Hematopoietic multipotent progenitor cell treated with erythropoietin and hydrocortisone succinate and interleukin-3 and kit ligand, for 6 days (in vitro differentiated cells): ENCODE measurements around the gene ANXA9.

Source experiments
- DNase-seq: peaks from one replicate; pipeline ENCODE4 v3.0.0-alpha.2; 2015

ANXA9 gene

DNA sequence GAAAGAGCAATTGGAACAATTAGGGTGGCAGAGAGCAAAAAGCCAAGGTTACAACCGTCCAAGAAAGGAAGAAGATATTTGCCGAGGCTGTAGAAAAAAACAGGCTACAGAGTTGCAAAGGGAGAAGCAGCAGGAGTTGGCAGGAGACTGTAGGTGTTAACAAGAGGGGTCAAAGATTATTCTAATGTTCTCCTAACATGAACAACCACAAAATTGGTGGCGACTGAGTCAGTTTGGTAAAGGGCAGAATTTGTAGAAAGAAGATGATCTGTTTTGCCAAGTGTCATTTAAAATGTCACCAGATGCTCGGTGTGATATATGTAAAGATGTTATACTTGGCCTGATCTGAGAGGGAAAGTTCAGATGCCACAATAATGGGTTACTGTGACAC lies 25.8 kb downstream of the ANXA9 start:
- no peak for DNase-seq

DNA sequence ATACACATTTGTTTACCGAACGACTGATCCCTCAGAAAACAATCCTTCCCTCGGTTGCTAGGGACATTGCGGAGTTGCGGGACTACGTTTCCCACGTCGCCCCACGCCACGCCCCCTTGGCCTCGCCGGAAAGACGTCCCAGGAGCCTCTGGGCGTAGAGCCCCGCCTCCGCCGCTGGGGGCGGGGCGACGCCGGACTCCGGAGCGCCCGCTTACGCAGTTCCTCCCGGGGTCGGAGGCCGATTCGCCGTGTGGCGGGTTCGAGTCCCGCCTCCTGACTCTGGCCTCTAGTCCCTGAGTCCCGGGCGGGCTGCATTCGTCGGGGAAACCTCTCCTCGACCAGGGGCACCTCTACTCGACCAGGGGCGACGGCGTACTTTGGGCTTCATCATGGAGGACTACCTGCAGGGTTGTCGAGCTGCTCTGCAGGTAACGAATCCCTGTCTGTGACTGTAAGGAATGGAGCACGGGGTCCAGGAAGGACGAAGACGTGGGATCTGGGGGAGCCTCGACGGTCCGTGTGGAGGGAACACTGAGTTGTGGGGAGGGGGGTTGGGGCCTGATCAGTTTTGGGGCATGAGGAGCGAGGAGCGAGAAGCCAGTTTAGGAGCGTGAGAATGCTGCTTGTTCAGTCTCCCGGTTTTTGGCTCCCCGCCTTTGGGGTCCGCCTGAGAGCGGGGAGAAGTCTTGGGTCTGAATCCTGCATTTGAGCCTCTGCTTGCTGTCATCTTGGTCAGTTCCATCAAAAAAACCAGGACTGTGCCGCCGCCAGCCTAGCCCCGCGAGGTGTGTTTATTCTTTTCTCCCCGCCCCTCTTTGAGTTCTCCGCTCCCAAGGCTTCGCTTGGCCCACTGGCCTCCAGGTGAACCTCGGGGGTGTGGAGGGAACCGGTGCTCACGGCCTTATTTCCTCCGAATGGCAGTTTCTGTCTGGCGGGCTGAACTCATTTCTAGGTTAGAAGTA lies 26.4 kb downstream of the ANXA9 start, which contains the start of gene PRUNE1:
TSS of gene PRUNE1 (plus strand) at position 206 of the 962 bp plus-strand sequence. CDS start at position 390, 184 bp downstream.
- DNase-seq: peak; percentile 98

DNA sequence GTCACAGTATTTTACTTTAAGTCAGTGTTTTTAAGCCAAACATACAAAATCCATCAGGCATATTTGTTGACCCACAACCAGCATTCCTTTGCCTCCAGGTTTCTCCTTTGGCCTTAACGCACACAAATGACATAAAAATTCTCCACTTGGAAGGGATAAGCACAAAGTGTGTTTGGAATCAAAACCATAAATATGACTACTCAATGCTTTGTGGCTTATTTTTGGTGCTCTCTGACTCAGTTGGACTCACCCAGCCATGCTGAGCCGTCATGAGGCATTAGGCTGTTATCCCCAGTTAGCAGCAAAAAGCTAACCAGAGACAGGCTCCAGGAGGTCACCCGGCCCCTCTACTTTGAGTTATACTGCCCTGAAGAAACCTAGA lies 27.1 kb downstream of the ANXA9 start:
- DNase-seq: no peak

DNA sequence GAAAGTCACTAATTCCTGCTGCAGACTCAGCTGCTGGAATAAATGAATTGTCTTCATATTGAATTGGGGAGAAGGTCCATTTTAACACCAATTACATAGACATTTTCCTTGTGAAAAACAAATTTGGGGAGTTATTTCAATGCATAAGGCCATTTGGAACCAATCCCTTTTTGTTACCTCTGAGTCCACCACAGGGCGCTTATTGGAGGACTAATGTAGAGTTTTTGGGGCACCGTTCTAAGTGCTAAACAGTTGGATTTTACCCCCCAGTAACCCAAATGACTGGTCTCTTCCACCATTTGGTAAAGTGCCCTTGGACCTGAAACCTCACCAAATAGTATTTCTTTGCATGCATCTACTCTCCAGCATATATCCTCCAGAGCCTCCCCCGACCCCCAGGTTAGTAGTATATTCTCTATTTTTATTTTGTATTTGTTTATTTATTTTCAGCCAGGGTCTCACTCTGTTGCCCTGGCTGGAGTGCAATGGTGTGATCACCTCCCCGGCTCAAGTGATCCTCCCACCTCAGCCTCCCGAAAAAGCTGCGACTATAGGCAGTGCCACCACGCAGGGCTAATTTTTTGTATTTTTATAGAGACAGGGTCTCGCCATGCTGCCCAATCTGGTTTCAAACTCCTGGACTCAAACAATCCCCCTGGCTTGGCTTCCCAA lies 27.7 kb downstream of the ANXA9 start:
- DNase-seq: no peak

DNA sequence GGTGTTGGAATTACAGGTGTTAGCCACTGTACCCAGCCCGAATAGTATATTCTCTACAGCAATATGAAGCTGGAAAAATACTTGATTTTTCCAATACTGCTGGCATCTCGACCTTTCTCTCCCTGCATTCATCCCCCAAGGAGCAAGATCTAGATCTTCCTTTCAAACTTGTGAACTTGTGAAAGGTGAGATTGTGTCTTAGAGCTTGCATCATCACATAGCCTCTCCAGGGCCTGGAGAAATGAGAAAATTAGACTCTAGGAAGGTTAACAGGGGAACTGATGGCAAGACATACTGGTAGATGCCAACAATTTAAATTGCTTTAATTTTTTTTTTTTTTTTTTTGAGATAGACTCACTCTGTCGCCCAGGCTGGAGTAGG lies 28.2 kb downstream of the ANXA9 start:
- no peak for DNase-seq

DNA sequence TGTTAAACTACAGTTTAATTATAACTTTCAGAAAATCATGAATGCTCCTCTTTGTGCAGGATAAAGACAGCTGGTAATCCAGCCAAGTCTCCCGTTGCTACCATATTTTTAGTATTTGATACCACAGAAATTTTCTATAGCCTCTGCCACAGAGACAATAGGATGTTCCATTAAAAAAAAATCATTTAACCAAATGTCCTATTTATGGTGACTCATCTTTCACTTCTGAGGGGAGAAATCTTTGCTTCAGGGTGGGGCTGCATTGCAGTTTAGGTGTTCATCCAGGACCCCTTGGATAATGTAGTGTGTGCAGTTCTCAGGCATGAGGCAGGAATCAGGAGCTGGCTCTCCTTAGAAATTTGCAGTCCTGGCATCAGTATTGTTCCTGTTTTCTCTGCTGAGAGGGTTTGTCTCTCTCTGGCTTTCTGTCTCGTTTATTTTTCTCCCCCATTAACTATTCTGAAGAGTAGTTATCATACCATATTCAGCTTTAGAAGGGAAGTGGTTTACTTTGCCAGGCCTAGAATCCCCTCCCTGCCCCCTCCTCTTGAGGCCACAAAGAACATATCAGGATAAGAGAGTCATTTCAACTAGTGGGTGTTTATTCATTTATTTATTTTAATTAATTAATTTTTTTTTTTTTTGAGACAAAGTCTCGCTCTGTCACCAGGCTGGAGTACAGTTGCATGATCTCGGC lies 29.2 kb downstream of the ANXA9 start:
- peak; percentile 62 for DNase-seq

DNA sequence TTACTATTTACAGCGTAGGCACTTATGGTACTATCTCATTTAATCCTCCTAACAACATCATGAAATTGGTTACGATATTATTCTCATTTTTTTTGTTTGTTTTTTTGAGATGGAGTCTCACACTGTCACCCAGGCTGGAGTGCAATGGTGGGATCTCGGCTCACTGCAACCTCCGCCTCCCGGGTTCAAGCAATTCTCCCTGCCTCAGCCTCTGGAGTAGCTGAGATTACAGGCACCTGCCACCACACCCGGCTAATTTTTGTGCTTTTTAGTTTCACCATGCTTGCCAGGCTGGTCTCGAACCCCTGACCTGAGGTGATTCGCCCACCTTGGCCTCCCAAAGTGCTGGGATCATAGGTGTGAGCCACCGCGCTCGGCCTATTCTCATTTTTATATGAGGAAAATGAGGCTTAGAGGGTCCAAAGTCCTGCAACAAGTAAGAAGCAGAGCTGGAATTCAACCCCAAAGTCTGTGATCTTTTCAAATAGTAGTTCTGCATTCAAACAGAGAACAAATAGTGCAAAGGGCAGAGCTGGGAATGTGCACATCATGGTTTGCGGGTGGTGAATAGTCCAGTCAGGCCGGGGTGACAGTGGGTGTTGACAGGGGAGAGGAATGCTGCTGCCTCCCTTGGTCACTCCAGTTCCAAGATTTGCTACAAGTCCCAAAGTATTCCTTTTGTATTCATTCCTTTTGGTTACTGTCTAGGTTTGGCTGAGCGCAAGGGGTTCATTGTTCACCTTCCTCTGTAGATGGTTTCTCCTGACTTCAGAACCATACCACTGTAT lies 30.8 kb downstream of the ANXA9 start:
- DNase-seq: no peak

DNA sequence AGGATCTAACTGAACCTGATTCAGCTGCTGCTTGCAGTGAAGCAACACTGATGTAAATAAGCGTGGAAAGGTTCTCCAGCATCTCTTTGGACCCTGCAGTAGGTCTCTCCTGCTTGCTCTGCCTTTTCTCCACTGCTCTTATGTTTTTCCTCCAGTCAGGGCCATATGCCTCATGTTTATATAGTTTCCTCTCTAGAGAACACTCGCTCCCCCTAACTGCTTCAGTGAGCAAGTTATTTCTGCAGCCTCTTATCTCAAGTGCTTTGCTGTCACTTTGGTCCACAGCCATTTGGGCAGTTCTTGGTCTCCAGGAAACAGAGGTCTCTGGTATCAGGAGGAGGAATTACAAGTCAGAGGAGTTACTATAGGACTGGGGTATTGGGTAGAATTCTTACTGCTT lies 31.4 kb downstream of the ANXA9 start:
- peak; percentile 91 for DNase-seq

DNA sequence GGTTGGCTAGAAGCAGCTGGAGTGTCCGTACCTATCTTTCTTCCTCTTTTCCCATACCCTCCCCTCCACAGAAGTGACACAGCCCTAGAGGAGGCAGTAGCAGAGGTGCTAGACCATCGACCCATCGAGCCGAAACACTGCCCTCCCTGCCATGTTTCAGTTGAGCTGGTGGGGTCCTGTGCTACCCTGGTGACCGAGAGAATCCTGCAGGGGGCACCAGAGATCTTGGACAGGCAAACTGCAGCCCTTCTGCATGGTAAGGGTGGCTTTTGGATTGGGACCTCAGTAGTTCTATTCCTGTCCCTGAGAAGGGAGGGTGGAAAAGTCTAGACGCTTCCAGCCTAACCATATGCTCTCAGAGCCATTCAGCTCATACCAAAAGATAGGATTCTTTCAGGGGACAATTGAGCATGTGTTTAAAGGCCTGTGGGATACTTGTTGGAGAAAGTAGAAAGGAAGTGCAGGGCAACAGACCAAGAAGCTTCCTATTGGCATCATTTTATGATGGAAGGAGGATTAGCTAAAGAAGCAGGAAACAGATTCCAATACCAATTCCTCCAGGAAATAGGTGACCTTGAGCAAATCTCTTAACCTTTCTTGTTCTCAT lies 42.6 kb downstream of the ANXA9 start:
- peak; percentile 91 for DNase-seq

DNA sequence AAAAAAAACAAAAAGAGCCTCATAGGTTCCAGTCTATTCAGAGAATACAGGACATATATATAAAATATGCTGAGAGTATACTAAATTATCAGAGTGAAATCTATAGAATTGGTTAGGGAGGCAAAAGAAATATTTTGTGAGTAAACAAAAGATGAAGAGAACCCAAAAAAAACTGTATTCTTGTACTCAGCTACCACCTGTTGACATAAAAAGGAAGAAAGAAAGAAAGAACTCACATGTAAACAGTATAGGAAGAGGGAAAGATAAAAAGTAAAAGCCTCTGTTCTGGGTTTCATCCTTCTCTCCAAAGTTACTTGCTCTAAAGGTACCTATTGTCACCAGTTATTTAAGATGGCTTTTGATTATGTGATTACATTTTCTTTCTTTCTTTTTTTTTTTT lies 44.4 kb downstream of the ANXA9 start:
- no peak for DNase-seq

DNA sequence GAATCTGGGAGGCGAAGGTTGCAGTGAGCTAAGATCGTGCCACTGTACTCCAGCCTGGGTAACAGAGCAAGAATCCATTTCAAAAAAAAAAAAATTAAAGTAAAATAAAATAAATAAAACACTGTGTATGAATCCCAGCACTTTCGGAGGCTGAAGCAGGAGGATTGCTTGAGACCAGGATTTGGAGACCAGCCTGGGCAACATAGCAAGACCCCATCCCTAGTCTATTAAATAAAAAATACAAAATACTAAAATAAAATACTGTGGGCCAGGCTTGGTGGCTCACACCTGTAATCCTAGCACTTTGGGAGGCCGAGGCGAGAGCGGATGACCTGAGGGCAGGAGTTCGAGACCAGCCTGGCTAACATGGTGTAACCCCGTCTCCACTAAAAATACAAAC lies 50.1 kb downstream of the ANXA9 start:
- DNase-seq: no peak

DNA sequence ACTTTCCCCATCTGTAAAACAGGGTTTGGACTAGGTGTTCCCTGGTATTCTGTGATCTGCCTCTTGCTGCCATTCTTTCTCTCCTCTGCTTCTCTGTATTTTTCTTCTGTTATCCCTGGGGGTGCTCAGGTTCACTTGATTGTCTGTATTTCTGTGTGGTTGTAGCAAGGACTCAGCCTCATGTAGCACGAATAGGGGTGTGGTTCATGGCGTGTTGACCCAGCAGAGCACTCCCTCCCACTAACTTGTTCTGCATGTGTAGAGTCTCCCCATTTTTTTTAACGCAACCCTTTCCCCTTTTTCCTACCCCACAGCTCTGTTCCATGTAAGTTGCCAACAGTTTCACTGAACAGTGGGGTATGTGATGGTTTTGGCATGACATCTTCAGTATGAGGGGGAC lies 53.1 kb downstream of the ANXA9 start:
- DNase-seq: no peak

DNA sequence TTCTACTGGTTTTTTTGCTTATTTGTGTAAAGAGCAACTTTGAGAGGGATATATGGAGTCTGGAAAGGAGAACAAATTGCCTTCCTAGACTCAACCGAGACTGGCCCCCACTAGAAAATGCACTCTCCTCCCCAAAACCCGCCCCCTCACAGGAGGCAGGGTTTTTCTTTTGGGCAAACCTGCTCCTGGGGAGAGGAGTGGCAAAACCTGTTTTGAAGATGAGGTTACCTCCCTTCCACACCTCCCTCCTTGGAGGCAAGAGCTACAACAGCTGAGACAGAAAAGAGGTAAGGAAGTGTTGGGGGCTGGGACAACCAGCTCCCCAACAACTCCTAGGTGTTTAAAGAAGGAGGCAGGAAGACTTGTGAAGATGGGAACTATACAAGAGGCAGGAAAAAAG lies 54.3 kb downstream of the ANXA9 start, which contains the start of gene BNIPL:
TSS of gene BNIPL (plus strand) at position 231 of the 400 bp plus-strand sequence. CDS start at position 371, 140 bp downstream.
- no peak for DNase-seq

DNA sequence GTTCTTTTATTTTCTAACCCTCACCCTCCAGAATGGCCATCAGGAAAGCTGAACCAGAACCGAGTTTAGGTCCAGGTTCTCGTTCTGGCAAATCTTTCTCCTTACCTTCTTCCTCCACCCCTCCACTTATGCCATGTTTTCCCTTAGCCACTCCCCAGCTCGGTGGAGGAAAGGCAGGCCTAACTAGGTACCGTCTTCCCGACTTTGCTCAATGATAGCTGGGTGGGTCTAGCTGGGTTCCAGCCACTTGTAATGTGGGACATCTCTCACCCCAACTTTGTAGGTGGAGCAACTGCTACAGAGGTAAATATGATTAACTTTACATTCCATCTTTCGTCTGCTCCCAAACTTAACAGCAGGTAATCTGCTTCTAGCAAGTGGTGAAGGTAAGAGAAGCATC lies 54.9 kb downstream of the ANXA9 start:
- DNase-seq: no peak

DNA sequence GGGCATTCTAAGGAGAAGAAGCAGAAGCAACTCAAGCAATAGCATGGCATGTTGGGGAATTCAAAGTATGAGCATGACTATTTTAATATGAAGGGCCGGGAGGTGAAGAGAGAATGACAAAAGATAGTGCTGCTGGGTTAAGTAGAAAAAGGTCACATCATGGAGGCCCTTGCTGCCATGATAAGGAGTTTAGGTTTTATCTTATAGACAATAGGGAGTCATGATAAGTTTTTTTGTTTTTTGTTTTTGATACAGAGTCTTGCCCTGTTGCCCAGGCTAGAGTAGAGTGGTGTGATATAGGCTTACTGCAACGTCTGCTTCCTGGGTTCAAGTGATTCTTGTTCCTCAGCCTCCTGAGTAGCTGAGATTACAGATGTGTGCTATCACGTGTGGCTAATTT lies 57.4 kb downstream of the ANXA9 start:
- peak; percentile 52 for DNase-seq

DNA sequence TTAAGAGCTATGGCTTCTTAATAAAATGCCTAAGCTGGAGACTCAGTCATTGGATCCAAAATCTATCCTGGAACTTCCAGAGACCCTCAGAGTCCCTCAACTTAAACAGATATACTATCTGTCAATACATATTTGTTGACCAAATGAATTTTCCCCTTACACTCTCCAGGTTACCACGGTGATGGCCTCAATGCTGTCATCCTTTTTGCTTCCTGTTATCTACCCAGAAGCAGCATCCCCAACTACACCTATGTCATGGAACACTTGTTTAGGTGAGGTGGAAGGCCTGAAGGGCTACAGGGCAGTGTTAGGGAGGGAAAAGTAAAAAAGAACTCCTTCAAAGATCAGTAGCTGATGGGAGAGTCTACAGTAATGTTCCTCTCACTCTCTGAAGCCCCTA lies 61.1 kb downstream of the ANXA9 start:
- no peak for DNase-seq
